Breast epithelium (tissue), 3 donors: ENCODE results near the gene HOXC13.

ENCODE experiments used
- POLR2A ChIP-seq: fragments of 450-650 bp; IDR thresholded peaks from one replicate; pipeline ENCODE4 v1.6.1; 2016; ENCODE audit warnings: antibody characterized with exemption, mild to moderate bottlenecking, moderate library complexity
- TF ChIP-seq, protein P1 (sequence below), 3 donors: fragments of 450-650 bp; IDR thresholded peaks; one replicate each; pipeline ENCODE4 v1.5.1; 2016 to 2017; ENCODE audit warnings: antibody characterized with exemption in 3 of 3, mild to moderate bottlenecking in 3 of 3, moderate library complexity in 3 of 3

DNA sequence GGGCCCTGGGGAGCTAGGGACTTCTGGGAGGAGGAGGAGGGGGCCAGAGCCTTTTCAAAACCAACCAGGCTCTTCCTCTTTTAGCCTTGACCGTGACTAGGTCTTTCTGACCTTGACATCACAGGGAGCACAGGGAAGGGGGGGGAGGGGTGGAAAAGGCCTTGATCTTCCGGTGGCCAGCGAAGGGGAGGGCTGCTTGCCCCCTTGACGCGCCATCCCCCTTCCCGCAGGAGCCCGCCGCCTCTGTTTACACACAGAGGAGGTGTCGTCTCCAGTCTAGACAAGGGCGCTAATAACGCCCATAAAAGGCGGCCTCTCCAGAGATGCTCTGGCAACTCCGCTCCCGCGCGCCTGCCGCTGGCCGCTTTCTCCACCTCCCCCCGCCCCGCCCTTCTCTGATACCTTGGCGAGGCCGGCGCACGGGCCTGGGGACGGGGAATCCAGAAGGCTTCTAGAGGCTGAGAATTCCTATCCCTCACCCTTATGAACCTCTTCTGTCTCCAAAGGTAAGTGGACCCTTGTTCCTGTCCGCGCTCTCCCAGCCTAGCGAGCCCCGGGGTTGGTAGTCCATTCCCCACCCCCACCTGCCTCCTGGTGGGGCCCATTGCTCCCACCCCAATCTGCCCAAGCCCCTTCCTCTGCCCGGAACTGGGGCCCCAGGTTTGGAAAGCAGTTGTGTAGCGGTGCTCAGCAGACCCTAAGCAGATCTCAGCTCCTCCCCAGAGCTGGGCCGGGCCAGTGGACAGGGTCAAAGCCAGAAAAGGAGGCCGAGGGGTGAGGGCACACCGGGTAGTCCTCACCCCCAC, 11.2 kb downstream of the HOXC13 start:
- TF ChIP-seq, protein P1, sequence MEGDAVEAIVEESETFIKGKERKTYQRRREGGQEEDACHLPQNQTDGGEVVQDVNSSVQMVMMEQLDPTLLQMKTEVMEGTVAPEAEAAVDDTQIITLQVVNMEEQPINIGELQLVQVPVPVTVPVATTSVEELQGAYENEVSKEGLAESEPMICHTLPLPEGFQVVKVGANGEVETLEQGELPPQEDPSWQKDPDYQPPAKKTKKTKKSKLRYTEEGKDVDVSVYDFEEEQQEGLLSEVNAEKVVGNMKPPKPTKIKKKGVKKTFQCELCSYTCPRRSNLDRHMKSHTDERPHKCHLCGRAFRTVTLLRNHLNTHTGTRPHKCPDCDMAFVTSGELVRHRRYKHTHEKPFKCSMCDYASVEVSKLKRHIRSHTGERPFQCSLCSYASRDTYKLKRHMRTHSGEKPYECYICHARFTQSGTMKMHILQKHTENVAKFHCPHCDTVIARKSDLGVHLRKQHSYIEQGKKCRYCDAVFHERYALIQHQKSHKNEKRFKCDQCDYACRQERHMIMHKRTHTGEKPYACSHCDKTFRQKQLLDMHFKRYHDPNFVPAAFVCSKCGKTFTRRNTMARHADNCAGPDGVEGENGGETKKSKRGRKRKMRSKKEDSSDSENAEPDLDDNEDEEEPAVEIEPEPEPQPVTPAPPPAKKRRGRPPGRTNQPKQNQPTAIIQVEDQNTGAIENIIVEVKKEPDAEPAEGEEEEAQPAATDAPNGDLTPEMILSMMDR (IDR thresholded peaks at IDR 0.05), result no peak
- TF ChIP-seq POLR2A, result no peak
